HG03108 (cell line): ENCODE measurements around the gene TTC23L.
A peak's percentile ranks its signal among the peaks of the same experiment; 100 is the strongest.
"Not testable (repeated sequence)": the region's sequence is repeated elsewhere in the genome, so short reads cannot be mapped to it uniquely, and the experiment has no call there.

Experiments
- ATAC-seq: cut with Tn5 transposase; IDR thresholded peaks from one replicate; pipeline ENCODE4 v1.9.1; 2021; ENCODE audit warnings: moderate library complexity; ENCODE audit not compliant: unreplicated experiment

TTC23L gene

DNA sequence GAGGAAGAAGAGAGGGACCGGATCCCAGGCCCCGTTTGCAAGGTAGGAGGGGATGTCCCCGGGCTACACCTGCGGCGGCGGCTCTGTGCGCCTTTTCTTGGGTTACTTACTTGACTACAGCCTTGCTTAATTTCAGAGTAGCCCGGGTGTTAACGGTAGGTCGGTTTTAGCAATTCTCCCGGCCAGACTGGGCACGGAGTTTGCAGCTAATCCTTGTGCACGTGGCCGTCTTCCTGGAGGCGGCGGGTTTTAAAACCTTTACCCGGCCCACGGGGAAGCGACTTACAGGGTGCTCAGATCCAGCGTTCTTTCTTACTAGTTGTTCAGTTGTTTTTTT, 76.9 kb downstream of the TTC23L start:
- ATAC-seq, result peak; percentile 4

GRCh38 chr5:34916518-34916917, 77.6 kb downstream of the TTC23L start:
- ATAC-seq, result no peak

DNA sequence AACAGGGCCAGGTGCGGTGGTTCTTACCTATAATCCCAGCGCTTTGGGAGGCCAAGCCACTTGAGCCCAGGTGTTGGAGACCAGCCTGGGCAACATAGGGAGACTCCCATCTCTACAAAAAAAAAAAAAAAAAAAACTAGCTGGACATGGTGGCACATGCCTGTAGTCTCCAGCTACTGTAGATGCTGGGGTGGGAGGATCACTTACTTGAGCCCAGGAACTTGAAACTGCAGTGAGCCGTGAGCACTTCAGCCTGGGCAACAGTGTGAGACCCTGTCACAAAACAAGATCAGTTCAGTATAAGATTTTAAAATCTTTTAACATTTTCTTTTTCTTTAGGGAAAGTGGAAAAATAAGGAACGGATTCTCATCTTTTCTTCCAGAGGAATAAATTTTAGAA, 79.1 kb downstream of the TTC23L start:
- no peak for ATAC-seq

DNA sequence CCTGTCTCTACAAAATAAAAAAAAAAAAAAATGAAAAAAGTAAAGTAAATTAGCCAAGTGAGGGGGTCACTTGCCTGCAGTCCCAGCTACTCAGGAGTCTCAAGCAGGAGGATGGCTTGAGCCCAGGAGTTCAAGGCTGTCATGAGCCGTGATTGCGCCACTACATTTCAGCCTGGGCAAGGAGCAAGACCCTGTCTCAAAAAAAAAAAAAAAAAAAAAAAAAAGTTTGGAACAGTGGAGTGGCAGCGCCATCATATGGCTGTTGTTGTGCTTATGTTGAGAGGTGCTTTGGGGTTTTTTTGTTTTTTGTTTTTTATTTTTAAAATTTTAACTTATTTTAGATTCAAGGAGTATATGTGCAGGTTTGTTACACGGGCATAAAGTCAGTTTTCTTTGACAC, 80.1 kb downstream of the TTC23L start:
- ATAC-seq, result no peak

DNA sequence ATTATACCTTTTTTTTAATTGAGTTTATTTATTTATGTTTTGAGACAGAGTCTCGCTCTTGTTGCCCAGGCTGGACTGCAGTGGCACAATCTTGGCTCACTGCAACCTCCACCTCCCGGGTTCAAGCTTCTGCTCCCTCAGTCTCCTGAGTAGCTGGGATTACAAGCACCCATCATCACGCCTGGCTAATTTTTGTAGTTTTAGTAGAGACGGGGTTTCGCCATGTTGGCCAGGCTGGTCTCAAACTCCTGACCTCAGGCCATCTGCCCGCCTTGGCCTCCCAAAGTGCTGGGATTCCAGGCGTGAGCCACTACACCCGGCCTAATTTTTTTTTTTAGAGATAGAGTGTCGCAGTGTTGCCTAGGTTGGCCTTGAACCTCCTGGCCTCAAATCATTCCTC, 84.3 kb downstream of the TTC23L start:
- ATAC-seq, result not testable (repeated sequence)

DNA sequence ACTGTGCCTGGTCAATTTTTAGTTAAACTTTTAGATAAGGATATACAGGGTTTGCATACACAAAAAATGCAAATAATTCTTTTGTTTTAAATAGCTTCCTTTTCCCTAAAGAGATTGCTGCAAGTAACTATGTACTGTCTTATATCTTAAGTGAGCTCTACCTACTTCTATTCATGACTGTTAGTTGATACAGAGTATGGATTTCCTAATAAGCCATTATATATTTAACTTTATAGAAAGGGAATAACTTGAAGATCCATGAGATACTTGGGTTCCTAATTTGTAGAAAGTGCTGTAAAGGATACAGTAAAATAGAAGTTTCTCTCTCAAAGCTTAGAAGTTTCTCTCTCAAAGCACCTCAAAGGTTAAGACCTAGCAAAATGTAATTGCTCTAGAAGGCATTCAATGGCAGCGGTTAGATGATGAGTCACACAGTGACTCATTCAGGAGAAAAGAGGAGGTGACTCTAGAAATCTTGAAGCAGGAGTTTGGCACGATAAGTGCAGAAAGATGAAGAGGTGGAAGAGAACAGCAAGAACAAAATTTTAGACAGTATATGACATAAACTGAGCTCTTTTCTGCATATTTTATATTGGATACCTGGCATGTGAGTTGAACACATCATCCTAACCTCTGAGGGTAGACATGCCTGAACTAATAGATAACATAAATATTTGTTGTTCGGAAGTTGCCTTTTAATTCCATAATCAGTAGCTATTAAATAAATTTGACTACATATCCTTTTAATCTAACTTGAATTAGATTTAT, 84.9 kb downstream of the TTC23L start:
- peak; percentile 61 for ATAC-seq

DNA sequence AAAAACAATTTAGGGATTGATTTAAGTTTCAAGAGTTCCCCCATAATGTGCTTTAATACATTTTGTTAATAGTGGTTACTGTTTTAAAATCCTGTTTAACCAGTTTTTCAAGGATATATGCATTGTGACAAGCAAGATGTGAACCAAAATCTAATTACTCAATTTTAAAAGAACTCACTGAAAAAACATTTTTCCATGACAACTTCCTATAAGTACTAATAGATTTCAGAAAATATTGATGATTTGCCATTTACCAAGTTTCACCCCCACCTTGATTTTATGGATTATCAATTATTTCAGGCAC, 85.5 kb downstream of the TTC23L start:
- ATAC-seq, result no peak

DNA sequence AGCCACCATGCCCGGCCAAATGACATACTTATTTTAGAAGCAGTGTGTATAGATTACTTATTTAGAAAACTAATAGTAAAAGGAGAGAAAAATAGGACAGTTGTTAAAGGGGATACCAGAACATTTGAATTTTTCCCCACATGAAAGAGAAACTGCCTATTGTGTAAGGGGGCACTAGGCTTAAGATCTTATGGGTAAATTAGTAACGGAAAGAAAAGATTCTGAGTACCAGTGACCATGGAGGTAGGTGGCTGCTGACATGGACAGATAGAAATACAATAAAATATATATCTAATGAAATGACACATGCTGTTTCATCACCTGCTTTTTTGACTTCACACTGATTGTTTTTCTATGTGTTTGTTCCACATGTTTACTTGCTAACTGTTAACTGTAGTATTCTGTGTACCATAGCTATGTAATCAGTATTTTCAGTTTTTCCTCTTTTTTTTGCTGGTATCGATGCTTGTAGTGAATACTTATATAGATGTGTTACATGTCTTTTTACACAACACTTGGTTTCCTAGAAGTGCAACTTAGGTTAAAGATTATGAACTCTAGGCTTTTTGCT, 87.4 kb downstream of the TTC23L start:
- ATAC-seq, result no peak

DNA sequence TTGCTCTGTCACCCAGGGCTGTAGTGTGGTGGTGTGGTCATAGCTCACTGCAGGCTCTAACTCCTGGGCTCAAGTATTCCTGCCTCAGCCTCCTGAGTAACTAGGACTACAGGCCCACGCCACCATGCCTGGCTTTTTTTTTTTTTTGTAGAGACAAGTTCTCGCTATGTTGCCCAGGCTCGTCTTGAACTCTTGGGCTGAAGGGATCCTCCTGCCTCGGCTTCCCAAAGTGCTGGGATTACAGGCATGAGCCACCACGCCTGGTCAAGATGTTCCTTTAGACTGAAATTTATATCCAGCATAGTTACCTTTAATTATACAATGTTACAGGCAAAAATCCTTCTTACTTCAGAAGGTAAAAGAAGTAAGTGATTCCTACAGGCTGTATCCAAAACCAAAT, 88.8 kb downstream of the TTC23L start:
- ATAC-seq, result no peak

- ATAC-seq, result no peak
Observed at GRCh38 chr5:34928267-34928666, 89.3 kb downstream of the TTC23L start.

DNA sequence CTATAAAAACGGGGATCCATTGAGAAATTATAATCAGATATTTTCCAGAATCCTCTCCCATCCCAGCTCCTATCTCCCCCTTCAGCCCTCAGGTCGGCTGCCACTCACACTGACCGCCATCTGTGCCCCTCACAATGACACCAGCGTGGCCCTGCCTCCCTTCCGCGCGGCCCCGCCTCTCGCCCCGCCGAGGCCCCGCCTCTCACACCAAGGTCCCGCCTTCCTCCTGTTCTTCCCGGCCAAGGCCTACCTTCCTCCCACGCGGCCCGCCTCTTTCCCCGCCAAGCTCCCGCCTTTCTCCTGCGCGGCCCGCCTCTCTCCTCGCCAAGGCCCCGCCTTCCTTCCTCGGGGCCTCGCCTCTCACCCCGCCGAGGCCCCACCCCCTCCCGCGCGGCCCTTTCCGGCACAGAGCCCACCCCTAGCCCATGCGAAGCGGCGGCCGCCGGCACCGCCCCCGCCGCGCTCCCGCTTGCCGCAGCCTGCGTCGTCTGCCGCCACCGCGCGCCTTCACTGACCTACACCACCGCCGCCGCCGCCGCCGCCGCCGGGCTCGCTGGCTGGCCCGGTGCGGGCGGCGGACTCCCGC, 90.3 kb downstream of the TTC23L start, which contains the start of gene DNAJC21:
Gene DNAJC21, plus strand, starts transcription at position 426 of the 586 bp plus-strand sequence. CDS start 261 bp downstream, outside the sequence.
- ATAC-seq, result peak; percentile 85

DNA sequence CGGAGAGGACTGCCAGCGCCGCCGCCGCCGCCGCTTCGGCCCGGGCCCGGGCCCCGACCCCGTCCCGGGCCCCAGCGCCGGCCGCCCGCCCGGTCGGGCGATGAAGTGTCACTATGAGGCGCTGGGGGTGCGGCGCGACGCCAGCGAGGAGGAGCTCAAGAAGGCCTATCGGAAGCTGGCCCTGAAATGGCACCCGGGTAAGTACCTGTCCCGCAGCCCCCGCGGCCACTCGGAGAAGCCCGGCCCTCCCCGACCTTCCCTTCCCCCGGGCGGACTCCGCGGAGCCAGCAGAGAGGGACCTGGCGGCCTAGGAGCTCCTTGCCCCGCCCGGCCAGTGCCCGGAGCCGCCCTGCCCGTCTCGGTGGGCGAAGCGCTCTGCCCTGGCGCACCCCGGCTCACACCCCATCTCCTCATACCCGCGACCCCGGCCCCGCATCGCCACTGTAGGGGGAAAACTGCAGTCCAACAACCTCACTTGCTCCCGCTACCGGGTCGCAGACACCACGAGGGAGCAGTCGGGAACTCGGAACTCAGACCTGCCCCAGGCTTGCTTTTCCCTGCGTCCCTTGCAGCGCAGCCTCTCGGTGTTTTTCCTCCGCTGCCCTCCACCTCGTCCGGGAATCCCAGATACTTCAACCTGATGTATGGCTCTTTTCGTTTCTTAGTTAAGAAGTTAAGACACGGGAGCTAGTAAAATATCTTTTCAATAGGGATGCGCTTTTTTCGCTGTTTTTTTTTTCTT, 90.9 kb downstream of the TTC23L start:
- ATAC-seq, result peak; percentile 63

DNA sequence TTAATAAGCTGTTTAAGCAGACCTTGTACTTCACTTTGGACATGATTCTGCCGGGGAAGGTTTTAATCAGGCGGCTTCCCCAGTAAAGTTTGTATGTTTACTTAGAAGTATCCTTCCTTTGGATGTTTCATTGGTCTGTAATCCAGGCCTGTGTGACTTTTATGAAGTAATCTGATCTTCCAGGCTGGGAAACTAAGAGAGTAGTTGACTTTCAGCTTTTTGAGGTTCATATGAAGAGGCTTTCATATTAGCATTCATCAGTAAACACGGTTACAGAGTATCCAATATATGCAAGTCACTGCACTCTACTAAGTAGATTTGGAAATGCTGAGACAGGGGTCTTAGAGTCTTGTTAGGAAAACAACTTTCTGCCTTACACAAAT, 91.5 kb downstream of the TTC23L start:
- ATAC-seq, result no peak

- no peak for ATAC-seq
Observed at GRCh38 chr5:34930870-34931269, 91.9 kb downstream of the TTC23L start.

- no peak for ATAC-seq
Observed at GRCh38 chr5:34932947-34933346, 94.0 kb downstream of the TTC23L start.

DNA sequence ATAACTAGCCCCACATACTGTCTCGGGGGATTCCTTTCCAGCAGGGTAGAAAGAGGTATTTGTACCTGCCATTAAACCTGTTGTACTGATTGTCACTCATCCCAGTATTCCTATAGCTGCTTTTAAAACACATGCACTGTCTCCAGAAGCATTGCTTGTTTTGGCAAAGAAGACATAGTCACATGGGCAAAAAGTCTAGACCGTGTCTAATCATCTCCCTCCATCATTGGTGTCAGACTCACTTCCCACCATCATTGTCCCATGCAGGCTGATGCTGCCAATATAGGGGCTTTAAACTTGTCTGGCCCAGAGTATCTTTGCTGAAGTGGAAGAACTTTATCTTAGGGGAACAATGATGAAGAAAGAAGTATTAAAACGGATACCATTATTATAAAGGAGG, 103.0 kb downstream of the TTC23L start:
- no peak for ATAC-seq

- ATAC-seq, result no peak
Observed at GRCh38 chr5:34944044-34944443, 105.1 kb downstream of the TTC23L start.

- ATAC-seq, result no peak
Observed at GRCh38 chr5:34944460-34945047, 105.6 kb downstream of the TTC23L start.
